AG04450 (cell line): Measurements from ENCODE around the gene DCAF10. TPM values are rescaled to one million over a fixed set of nuclear protein-coding genes. Genes with fewer than 3 reads are reported as not detected.

Experiments used
- CTCF ChIA-PET: fragments of 300-600, 350-600 bp; formaldehyde crosslinking; extraction: SDS; loops from one replicate; lab custom pipeline; 2022; ENCODE audit warnings: antibody characterized with exemption, inconsistent platforms; lab: Charles Lee
- POLR2A ChIA-PET: fragments of 350-600 bp; formaldehyde crosslinking; extraction: SDS; loops from one replicate; lab custom pipeline; 2021; ENCODE audit warnings: antibody characterized with exemption, inconsistent platforms; lab: Yijun Ruan, JAX
- DNase-seq: peaks from one replicate; pipeline ENCODE4 v3.0.0-alpha.2; 2011; ENCODE audit warnings: low read depth, low spot score
- H3K27ac ChIP-seq: one replicate; pipeline ENCODE4 v1.5.1; 2012; ENCODE audit warnings: low read depth, low read length, control low read depth
- H3K27me3 ChIP-seq: one replicate; pipeline ENCODE4 v1.6.0; 2012; ENCODE audit warnings: low read length; ENCODE audit not compliant: control insufficient read depth, insufficient read depth
- H3K4me3 ChIP-seq: 2 replicates; pipeline ENCODE4 v1.5.1; 2011; ENCODE audit warnings: mild to moderate bottlenecking, low read depth, low read length, control low read depth
- H3K9me3 ChIP-seq: 2 replicates; pipeline ENCODE4 v1.5.1; 2012; ENCODE audit warnings: low read length; ENCODE audit not compliant: control insufficient read depth, insufficient read depth
- polyA plus RNA-seq: library from polyadenylated mRNA; depleted of rRNA; stranded (reverse); fragments of >200 nt; gene quantifications from 2 replicates; pipeline ENCODE4 v1.2.3, GENCODE V29; 2011
- TF ChIP-seq, protein P1 (sequence below): IDR thresholded peaks from 2 replicates; pipeline ENCODE4 v1.5.1; 2011; ENCODE audit warnings: low read depth, low read length, control low read depth, inconsistent platforms

Gene DCAF10
- polyA plus RNA-seq, 1 experiment, result 28.7 TPM

DNA sequence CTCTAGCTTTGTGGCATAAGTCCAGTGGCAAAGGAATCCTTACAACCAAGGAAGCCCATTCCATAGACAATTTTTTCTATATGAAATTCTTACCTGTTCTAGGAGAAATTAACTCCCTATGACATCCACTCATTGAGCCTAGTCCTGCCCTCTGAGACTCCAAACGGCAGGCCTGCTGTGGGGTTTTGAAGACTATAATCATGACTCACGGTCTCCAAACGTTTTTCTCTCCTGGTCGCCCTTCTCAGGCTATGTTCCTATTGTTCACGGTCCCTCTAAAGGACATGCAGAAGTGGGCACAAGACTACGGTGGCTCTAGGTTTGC is 16.3 kb upstream of the DCAF10 start:
- Histone ChIP-seq H3K4me3 (peak overlapping the region; percentile 94), H3K27me3 (no peaks in the 10 kb centered on the region), H3K27ac (no peak overlapping the region), H3K9me3 (0 out of 2 replicates have a peak, but pooled peaks cover 3% of the 10 kb centered on the region)
- POLR2A ChIA-PET, result interaction anchor here (1.2 to 1.7 kb wide), 3 partner anchors 16 to 192 kb away, joined by 4 to 8 read pairs (median 5); partner anchors contain the start of genes DCAF10 and TOMM5
- CTCF ChIA-PET, result interaction anchor here (1.0 to 1.3 kb wide), 2 partner anchors 29 to 120 kb away, joined by 3 to 4 read pairs; no protein-coding TSS in a partner anchor
- no peak for DNase-seq
- TF ChIP-seq, protein P1, sequence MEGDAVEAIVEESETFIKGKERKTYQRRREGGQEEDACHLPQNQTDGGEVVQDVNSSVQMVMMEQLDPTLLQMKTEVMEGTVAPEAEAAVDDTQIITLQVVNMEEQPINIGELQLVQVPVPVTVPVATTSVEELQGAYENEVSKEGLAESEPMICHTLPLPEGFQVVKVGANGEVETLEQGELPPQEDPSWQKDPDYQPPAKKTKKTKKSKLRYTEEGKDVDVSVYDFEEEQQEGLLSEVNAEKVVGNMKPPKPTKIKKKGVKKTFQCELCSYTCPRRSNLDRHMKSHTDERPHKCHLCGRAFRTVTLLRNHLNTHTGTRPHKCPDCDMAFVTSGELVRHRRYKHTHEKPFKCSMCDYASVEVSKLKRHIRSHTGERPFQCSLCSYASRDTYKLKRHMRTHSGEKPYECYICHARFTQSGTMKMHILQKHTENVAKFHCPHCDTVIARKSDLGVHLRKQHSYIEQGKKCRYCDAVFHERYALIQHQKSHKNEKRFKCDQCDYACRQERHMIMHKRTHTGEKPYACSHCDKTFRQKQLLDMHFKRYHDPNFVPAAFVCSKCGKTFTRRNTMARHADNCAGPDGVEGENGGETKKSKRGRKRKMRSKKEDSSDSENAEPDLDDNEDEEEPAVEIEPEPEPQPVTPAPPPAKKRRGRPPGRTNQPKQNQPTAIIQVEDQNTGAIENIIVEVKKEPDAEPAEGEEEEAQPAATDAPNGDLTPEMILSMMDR, result no peak

GRCh38 chr9:37784616-37785483 is 15.7 kb upstream of the DCAF10 start, which contains the start of gene EXOSC3:
EXOSC3 (minus strand) TSS chr9:37785064; CDS start chr9:37785044, 20 bp downstream.
- no peaks in the 10 kb centered on the region for H3K27me3 ChIP-seq
- DNase-seq, result peak; percentile 61
- POLR2A ChIA-PET, result interaction anchor here (0.8 to 1.7 kb wide), 7 partner anchors 10 to 193 kb away, joined by 3 to 26 read pairs (median 5); partner anchors contain the start of genes DCAF10 and TOMM5
- peak within 1 kb of the TSS; percentile 94 for H3K4me3 ChIP-seq
- TF ChIP-seq, protein P1, result peak; percentile 14; the same call in 1 of the 2 replicates
- 0 out of 2 replicates have a peak, but pooled peaks cover 3% of the 10 kb centered on the region for H3K9me3 ChIP-seq
- CTCF ChIA-PET, result interaction anchor here (0.7 to 1.3 kb wide), 5 partner anchors 11 to 196 kb away, joined by 3 to 4 read pairs (median 3); no protein-coding TSS in a partner anchor
- H3K27ac ChIP-seq, result peak within 1 kb of the TSS; percentile 42

- Histone ChIP-seq H3K4me3 (no peak overlapping the region), H3K27me3 (no peaks in the 10 kb centered on the region), H3K9me3 (0 out of 2 replicates have a peak, but pooled peaks cover 3% of the 10 kb centered on the region), H3K27ac (no peak overlapping the region)
- DNase-seq, result no peak
- TF ChIP-seq, protein P1, result no peak
- ChIA-PET CTCF (no interaction called here), POLR2A (no interaction called here)
Measured at GRCh38 chr9:37787059-37787458, 13.5 kb upstream of the DCAF10 start.

DNA sequence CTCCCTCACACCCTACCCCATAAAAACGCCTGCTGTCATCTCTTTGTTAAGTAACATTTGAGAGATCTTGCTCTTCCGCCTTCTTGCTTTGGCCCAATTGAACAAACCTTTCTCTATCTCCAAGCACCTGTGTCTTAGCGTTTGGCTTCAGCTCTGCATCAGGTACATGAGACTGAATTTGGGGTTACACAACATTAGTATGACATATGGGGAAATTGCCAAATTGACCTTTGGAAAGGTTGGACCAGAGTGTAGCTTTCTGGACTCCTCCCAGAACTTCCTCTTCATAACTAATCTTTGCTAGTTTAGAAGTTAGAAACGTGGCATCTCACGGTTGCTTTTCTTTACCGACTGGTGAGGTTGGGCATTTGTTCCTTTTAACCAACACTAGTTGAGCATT is 12.3 kb upstream of the DCAF10 start:
- POLR2A ChIA-PET, result no interaction called here
- H3K27me3 ChIP-seq, result no peaks in the 10 kb centered on the region
- no peak overlapping the region for H3K27ac ChIP-seq
- CTCF ChIA-PET, result no interaction called here
- H3K4me3 ChIP-seq, result no peak overlapping the region
- TF ChIP-seq, protein P1, result no peak
- H3K9me3 ChIP-seq, result 0 out of 2 replicates have a peak, but pooled peaks cover 3% of the 10 kb centered on the region
- DNase-seq, result no peak

DNA sequence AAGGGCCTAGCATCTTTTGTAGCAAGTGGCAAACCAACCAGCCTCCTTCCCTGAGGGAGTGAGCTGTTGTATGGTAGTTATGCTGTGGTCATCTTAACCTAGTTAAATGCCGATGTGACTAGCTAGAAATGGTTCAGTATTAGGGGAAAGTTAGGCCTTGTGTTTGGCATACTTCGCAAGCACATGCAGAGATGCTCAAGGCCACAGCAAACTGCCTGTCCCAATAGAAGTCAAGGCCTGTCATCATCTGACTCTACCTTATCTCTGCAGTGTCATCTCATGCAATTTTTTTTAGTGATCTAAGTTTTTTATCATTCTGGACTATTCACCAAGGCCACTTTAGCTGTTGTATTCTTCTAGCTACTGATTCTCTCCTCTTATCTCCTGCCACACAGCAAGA is 10.5 kb upstream of the DCAF10 start:
- DNase-seq, result no peak
- CTCF ChIA-PET, result no interaction called here
- no peaks in the 10 kb centered on the region for H3K27me3 ChIP-seq
- POLR2A ChIA-PET, result no interaction called here
- TF ChIP-seq, protein P1, result no peak
- H3K4me3 ChIP-seq, result no peak overlapping the region
- H3K27ac ChIP-seq, result no peak overlapping the region
- no peaks in the 10 kb centered on the region for H3K9me3 ChIP-seq
